Measurements from ENCODE around the gene NMRK2.
A peak's percentile ranks its signal among the peaks of the same experiment; 100 is the strongest.
"Not testable (repeated sequence)": the region's sequence is repeated elsewhere in the genome, so short reads cannot be mapped to it uniquely, and the experiment has no call there.

Gene NMRK2

GRCh38 chr19:3936506-3937442 lies 3.9 kb downstream of the NMRK2 start:
- no peak for DNase-seq

DNA sequence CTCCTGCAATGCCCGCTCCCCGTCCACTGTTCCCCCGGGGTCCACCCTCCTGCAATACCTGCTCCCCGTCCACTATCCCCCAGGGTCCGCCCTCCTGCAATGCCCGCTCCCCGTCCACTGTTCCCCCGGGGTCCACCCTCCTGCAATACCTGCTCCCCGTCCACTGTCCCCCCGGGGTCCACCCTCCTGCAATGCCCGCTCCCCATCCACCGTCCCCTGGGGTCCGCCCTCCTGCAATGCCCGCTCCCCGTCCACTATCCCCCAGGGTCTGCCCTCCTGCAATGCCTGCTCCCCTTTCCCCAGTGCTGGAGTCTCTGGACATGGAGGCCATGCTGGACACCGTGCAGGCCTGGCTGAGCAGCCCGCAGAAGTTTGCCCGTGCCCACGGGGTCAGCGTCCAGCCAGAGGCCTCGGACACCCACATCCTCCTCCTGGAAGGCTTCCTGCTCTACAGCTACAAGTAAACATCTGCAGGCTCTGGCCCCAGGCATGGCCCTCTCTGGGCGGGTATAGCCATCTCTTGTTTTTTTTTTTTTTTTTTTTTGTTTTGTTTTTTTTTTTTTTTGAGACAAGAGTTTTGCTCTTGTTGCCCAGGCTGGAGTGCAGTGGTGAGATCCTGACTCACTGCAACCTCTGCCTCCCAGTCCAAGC lies 5.6 kb downstream of the NMRK2 start:
- not testable (repeated sequence) for DNase-seq

GRCh38 chr19:3942790-3943409 lies 10.0 kb downstream of the NMRK2 start:
- DNase-seq: no peak

DNA sequence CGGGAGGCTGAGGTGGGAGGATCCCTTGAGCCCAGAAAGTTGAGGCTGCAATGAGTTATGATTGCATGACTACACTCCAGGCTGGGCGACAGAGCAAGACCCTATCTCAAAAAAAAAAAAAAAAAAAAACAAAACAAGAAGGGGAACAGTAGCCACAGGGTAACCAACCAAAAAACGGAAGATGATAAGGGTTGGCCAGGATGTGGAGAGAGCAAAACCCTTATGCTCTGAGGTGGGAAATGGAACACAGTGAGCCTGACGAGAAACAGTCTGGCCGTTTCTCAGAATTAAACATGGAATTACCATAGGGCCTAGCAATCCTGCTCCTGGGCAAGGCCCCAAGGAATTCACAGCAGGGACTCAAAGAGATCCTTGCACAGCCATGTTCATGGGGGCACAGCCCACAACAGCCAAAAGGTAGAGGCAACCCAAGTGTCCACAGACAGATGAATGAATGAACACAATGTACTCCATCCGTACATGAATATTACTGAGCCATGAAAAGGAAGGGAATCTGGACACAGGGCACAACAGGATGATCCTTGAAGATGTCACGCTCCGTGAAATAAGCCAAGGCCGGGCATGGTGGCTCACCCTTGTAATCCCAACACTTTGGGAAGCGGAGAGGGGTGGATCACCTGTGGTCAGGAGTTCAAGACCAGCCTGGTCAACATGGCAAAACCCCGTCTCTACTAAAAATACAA lies 11.3 kb downstream of the NMRK2 start:
- no peak for DNase-seq

DNA sequence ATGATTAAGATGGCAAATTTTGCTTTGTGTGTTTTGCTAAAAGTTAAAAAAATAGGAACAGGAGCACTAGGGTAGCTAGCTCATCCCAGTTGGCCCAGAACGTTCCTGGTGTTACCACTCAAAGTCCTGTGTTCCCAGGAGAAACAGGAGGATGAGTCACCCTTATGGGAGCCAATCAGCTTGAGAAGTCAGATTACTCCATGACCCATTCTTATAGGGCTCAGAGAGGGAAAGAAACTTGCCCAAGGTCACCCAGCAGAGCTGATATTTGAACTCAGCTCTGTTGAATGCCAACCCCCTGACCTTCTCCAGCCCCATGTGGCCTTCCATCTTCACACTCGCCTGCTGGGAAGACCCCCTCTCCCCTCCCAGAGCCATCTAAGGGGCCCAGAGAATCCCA lies 13.0 kb downstream of the NMRK2 start:
- DNase-seq: no peak

- not testable (repeated sequence) for DNase-seq
These were observed 14.6 kb downstream of the NMRK2 start for GRCh38 chr19:3947316-3947933.

- no peak for DNase-seq
These were observed 16.4 kb downstream of the NMRK2 start for GRCh38 chr19:3949294-3949693.

- DNase-seq: no peak
These were observed 17.4 kb downstream of the NMRK2 start for GRCh38 chr19:3949997-3950859.

DNA sequence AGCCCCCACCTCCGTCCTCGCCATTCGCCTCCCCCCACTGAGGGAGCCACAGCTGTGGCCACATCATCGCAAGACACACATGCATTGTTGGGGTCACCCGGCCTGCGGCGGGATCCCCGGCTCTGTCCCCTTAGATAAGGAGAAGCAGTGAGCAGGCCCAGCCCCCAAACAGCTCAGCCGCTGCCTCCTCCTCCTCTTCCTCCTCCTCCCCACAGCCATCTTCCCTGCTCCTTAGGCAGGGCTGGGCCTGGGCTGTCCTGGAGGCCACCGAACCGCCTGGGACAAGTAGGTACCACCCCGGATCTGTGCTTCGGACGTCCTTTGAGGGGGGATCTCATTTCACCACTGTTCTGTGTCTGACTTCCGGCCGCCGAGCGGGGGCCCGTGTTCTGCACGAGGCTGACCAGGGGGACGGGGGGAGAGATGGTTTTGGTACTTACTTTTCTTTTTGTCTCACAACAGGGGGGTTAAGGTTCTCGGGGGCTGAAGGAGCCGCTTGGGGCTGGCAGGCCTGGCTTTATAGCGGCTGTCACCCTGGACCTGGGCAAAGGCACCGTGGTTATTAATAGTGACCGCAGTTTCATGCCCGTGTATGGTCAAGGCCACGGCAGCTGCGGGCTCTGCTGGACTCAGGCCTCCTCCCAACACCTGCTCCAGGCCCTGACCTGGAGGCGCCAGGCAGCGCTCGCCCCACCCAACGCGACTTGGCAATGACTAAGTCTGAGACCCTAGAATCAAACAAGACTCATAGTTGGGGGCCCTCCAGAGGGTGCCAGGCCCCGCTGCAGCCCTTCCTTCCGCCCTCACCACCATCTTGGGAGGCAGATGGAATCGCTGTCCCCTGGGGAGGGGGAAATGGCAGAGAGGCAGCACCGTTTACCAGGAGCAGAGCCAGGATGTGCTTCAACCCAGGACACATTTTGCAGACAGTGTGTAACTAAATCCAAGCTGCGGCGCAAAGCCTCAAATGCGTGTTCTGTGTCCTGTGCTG lies 18.3 kb downstream of the NMRK2 start:
- DNase-seq: no peak

- not testable (repeated sequence) for DNase-seq
These were observed 19.9 kb downstream of the NMRK2 start for GRCh38 chr19:3952755-3953276.

- no peak for DNase-seq
These were observed 21.2 kb downstream of the NMRK2 start for GRCh38 chr19:3954107-3954506.

DNA sequence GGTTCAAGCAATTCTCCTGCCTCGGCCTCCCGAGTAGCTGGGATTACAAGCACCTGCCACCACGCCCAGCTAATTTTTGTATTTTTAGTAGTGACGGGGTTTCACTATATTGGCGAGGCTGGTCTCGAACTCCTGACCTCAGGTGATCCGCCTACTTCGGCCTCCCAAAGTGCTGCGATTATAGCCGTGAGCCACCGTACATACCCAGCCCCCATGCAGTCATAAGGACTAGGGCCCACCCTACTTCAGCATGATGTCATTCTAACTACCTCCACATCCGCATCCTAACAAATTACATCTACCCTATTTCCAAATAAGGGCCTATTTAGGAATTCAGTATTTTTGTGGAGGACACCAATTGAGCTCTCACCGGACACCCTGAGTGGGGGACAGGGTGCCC lies 22.4 kb downstream of the NMRK2 start:
- DNase-seq: not testable (repeated sequence)

DNA sequence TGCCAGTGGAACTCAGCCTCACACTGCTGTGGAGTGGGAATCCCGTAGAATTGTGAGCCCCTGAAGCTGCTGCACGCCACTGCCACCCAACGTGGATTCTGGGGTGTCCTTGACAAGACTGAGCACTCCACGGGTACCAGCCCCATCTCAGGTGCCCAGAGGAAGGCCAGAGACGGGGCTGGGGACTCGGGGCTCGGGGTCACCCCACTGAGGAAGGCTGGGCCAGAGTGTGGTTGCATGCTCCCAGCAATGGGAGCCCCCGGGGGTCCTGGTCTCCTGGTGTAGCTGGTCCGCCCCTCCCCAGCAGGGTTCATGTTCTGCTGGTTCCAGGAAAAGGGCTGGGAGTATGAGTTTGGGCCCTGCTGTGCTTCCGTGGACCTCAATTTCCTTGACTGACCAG lies 22.8 kb downstream of the NMRK2 start:
- DNase-seq: no peak

GRCh38 chr19:3958836-3959765 lies 26.2 kb downstream of the NMRK2 start:
- DNase-seq: no peak

DNA sequence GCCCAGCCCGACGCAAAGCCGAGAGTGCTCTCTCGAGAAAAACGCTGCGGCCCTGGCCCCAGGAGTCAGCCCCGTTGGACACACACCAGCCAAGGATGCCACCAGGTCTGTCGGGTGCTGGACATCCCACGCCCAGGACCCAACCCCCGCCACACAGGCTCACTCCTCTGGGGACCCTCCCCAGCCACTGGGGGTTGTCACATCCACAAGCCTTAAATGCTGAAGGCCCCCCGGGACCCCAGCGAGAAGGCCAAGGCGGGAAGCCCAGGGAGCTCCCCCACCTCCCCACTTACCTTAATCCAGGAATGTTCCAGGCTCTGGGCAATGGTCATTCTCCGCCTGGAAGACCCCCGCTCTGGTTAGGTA lies 26.9 kb downstream of the NMRK2 start:
- DNase-seq: no peak

- DNase-seq: peak in 1 of 56 donors; percentile 12
These were observed 28.1 kb downstream of the NMRK2 start for GRCh38 chr19:3961007-3961406.

GRCh38 chr19:3963458-3964255 lies 30.8 kb downstream of the NMRK2 start:
- no peak for DNase-seq

Data from nucleus accumbens (tissue), 56 donors.